Measurements from ENCODE around the gene TNRC6A. TPM values are rescaled to one million over a fixed set of nuclear protein-coding genes. Genes with fewer than 3 reads are reported as not detected.
A peak's percentile ranks its signal among the peaks of the same experiment; 100 is the strongest.

Gene TNRC6A
- total and polyA plus RNA-seq, 2 of the 13 experiments (the other 11 are each of a cell fraction or from before 2014, with no cell fraction given), result 30.9 to 43.6 TPM

DNA sequence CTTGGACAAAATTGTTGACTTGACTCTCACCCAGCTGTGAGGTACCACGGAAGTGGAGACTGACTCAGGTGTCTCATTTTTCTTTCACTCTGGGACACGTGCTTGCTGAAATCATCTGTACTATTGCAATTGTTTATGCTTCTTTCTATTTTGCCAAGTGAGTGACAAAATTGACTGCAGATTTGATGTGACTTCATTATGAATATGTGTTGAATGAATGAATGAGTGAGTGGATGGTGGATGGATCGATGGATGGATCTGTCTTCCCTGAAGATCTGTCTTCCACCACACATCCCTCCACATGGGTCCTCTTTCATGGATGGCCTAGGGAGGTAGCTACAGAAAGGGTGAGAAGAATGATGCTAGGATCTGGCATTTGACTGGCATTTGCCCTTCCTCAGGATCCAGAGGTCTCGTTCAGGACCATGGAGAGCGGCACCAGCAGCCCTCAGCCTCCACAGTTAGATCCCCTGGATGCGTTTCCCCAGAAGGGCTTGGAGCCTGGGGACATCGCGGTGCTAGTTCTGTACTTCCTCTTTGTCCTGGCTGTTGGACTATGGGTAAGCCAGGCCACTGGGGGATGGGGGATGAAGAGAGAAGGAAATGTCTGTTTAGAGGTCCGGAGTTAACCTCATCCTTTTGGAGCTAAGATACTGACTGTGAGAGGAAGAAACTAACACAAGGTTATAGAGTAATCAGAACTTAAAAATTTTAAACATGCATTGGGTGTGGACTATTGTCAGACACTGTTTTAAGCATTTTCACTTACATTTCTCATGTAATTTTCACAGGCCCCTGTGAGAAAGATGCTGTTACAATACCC lies 129.0 kb downstream of the TNRC6A start (continued):
- TF ChIP-seq, protein P1, sequence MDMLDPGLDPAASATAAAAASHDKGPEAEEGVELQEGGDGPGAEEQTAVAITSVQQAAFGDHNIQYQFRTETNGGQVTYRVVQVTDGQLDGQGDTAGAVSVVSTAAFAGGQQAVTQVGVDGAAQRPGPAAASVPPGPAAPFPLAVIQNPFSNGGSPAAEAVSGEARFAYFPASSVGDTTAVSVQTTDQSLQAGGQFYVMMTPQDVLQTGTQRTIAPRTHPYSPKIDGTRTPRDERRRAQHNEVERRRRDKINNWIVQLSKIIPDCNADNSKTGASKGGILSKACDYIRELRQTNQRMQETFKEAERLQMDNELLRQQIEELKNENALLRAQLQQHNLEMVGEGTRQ (IDR thresholded peaks at IDR 0.05; ENCODE audit: low read depth, low read length), result no peak
- TF ChIP-seq, protein P1 (CRISPR knock-in tag; IDR thresholded peaks at IDR 0.05; ENCODE audit: borderline replicate concordance), result no peak
- TF ChIP-seq DRAP1 (CRISPR knock-in tag; IDR thresholded peaks at IDR 0.05), result peak; percentile 69; the same call in 1 of the 2 replicates
- TF ChIP-seq THAP11 (CRISPR knock-in tag; IDR thresholded peaks at IDR 0.05), result peak; percentile 80
- TF ChIP-seq PLRG1 (conservative IDR thresholded peaks at IDR 0.05), result no peak
- TF ChIP-seq, protein P2, sequence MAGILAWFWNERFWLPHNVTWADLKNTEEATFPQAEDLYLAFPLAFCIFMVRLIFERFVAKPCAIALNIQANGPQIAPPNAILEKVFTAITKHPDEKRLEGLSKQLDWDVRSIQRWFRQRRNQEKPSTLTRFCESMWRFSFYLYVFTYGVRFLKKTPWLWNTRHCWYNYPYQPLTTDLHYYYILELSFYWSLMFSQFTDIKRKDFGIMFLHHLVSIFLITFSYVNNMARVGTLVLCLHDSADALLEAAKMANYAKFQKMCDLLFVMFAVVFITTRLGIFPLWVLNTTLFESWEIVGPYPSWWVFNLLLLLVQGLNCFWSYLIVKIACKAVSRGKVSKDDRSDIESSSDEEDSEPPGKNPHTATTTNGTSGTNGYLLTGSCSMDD (CRISPR knock-in tag; IDR thresholded peaks at IDR 0.05), result no peak
- TF ChIP-seq MXD3 (CRISPR knock-in tag; IDR thresholded peaks at IDR 0.05), result peak; percentile 98
- no peak for TF ChIP-seq MLLT10 (CRISPR knock-in tag; IDR thresholded peaks at IDR 0.05)
- peak; percentile 93 for TF ChIP-seq TFE3 (CRISPR knock-in tag; IDR thresholded peaks at IDR 0.05)
- peak; percentile 84; the same call in 1 of the 2 replicates for TF ChIP-seq ZSCAN21 (CRISPR knock-in tag; IDR thresholded peaks at IDR 0.05; ENCODE audit: borderline replicate concordance)
- TF ChIP-seq ZNF121 (CRISPR knock-in tag; IDR thresholded peaks at IDR 0.05), result 0 out of 2 replicates have a peak, but pooled peaks have one; percentile 28
- TF ChIP-seq ZNF713 (CRISPR knock-in tag; IDR thresholded peaks at IDR 0.05), result no peak
- TF ChIP-seq, protein P3, sequence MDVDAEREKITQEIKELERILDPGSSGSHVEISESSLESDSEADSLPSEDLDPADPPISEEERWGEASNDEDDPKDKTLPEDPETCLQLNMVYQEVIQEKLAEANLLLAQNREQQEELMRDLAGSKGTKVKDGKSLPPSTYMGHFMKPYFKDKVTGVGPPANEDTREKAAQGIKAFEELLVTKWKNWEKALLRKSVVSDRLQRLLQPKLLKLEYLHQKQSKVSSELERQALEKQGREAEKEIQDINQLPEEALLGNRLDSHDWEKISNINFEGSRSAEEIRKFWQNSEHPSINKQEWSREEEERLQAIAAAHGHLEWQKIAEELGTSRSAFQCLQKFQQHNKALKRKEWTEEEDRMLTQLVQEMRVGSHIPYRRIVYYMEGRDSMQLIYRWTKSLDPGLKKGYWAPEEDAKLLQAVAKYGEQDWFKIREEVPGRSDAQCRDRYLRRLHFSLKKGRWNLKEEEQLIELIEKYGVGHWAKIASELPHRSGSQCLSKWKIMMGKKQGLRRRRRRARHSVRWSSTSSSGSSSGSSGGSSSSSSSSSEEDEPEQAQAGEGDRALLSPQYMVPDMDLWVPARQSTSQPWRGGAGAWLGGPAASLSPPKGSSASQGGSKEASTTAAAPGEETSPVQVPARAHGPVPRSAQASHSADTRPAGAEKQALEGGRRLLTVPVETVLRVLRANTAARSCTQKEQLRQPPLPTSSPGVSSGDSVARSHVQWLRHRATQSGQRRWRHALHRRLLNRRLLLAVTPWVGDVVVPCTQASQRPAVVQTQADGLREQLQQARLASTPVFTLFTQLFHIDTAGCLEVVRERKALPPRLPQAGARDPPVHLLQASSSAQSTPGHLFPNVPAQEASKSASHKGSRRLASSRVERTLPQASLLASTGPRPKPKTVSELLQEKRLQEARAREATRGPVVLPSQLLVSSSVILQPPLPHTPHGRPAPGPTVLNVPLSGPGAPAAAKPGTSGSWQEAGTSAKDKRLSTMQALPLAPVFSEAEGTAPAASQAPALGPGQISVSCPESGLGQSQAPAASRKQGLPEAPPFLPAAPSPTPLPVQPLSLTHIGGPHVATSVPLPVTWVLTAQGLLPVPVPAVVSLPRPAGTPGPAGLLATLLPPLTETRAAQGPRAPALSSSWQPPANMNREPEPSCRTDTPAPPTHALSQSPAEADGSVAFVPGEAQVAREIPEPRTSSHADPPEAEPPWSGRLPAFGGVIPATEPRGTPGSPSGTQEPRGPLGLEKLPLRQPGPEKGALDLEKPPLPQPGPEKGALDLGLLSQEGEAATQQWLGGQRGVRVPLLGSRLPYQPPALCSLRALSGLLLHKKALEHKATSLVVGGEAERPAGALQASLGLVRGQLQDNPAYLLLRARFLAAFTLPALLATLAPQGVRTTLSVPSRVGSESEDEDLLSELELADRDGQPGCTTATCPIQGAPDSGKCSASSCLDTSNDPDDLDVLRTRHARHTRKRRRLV (CRISPR knock-in tag; IDR thresholded peaks at IDR 0.05), result 0 out of 2 replicates have a peak, but pooled peaks have one; percentile 37
- 0 out of 2 replicates have a peak, but pooled peaks have one; percentile 42 for TF ChIP-seq TERF1 (CRISPR knock-in tag; IDR thresholded peaks at IDR 0.05)
